NCI-H82 treated with DMSO at 0.1 percent for 48 hours (cell line): Measurements from ENCODE around the gene APOC1.
A peak's percentile ranks its signal among the peaks of the same experiment; 100 is the strongest.
"Not testable (repeated sequence)": the region's sequence is repeated elsewhere in the genome, so short reads cannot be mapped to it uniquely, and the experiment has no call there.

Experiments used
- DNase-seq: peaks from one replicate; lab custom pipeline; 2025; ENCODE audit not compliant: unreplicated experiment; lab: John Stamatoyannopoulos, UW

APOC1 gene

GRCh38 chr19:44889830-44890365 is 24.5 kb upstream of the APOC1 start:
- DNase-seq: no peak

- peak; percentile 100 for DNase-seq
Observed at GRCh38 chr19:44890366-44891015, 23.9 kb upstream of the APOC1 start.

GRCh38 chr19:44891016-44891882 is 23.2 kb upstream of the APOC1 start, which contains the start of gene TOMM40:
Gene TOMM40 (plus strand): TSS chr19:44891254. CDS start chr19:44891416, 162 bp downstream.
- peak; percentile 100 for DNase-seq

GRCh38 chr19:44892932-44893331 is 21.5 kb upstream of the APOC1 start:
- no peak for DNase-seq

GRCh38 chr19:44893332-44894051 is 20.9 kb upstream of the APOC1 start:
- no peak for DNase-seq

- DNase-seq: no peak
Observed at GRCh38 chr19:44894052-44894400, 20.4 kb upstream of the APOC1 start.

GRCh38 chr19:44894946-44895345 is 19.5 kb upstream of the APOC1 start:
- DNase-seq: no peak

- no peak for DNase-seq
Observed at GRCh38 chr19:44897835-44898234, 16.6 kb upstream of the APOC1 start.

GRCh38 chr19:44900328-44901244 is 13.8 kb upstream of the APOC1 start:
- DNase-seq: no peak

GRCh38 chr19:44903216-44903601 is 11.2 kb upstream of the APOC1 start:
- no peak for DNase-seq

- peak; percentile 8 for DNase-seq
Observed at GRCh38 chr19:44903602-44904425, 10.6 kb upstream of the APOC1 start.

- DNase-seq: no peak
Observed at GRCh38 chr19:44904426-44904994, 9.9 kb upstream of the APOC1 start.

- no peak for DNase-seq
Observed at GRCh38 chr19:44905437-44906160, 8.8 kb upstream of the APOC1 start, which contains the start of gene APOE. Gene APOE (plus strand): TSS chr19:44905796. CDS start chr19:44906625, 829 bp downstream.

- DNase-seq: no peak
Observed at GRCh38 chr19:44907613-44908012, 6.8 kb upstream of the APOC1 start.

- DNase-seq: no peak
Observed at GRCh38 chr19:44908074-44908835, 6.2 kb upstream of the APOC1 start.

GRCh38 chr19:44908836-44909261 is 5.6 kb upstream of the APOC1 start:
- no peak for DNase-seq

- DNase-seq: no peak
Observed at GRCh38 chr19:44909775-44910174, 4.6 kb upstream of the APOC1 start.

- DNase-seq: not testable (repeated sequence)
Observed at GRCh38 chr19:44911896-44912295, 2.5 kb upstream of the APOC1 start.
